C4-2B (cell line): Measurements from ENCODE around the gene SAP30BP.

Source experiments
- CTCF ChIP-seq: fragments of 450-650 bp; conservative IDR thresholded peaks from 2 replicates; pipeline ENCODE4 v1.5.1; 2017; ENCODE audit warnings: mild to moderate bottlenecking
- ZFX ChIP-seq: fragments of 450-650 bp; IDR thresholded peaks from 2 replicates; pipeline ENCODE4 v1.6.1; 2017

GRCh38 chr17:75625813-75626486, 41.2 kb upstream of the SAP30BP start:
- peak; percentile 85 for TF ChIP-seq CTCF
- TF ChIP-seq ZFX = no peak
